ENCODE results near the gene SYVN1.

Gene SYVN1

GRCh38 chr11:65111159-65111743 is 23.1 kb downstream of the SYVN1 start:
- DNase-seq, result no peak

GRCh38 chr11:65110354-65110861 is 23.9 kb downstream of the SYVN1 start:
- DNase-seq, result peak; percentile 95

- no peak for DNase-seq
Measured at GRCh38 chr11:65109231-65110198, 24.8 kb downstream of the SYVN1 start.

- DNase-seq, result no peak
Measured at GRCh38 chr11:65108469-65109123, 25.7 kb downstream of the SYVN1 start.

- DNase-seq, result no peak
Measured at GRCh38 chr11:65107751-65108468, 26.4 kb downstream of the SYVN1 start.

GRCh38 chr11:65107078-65107477 is 27.2 kb downstream of the SYVN1 start:
- no peak for DNase-seq

GRCh38 chr11:65104628-65105027 is 29.7 kb downstream of the SYVN1 start:
- no peak for DNase-seq

GRCh38 chr11:65103476-65103875 is 30.8 kb downstream of the SYVN1 start:
- no peak for DNase-seq

- no peak for DNase-seq
Measured at GRCh38 chr11:65102142-65103095, 31.9 kb downstream of the SYVN1 start.

GRCh38 chr11:65100674-65101350 is 33.5 kb downstream of the SYVN1 start:
- DNase-seq, result no peak

- DNase-seq, result no peak
Measured at GRCh38 chr11:65096926-65097325, 37.4 kb downstream of the SYVN1 start.

GRCh38 chr11:65095974-65096806 is 38.1 kb downstream of the SYVN1 start, which contains the start of gene VPS51:
TSS of gene VPS51 (plus strand) at chr11:65096214. CDS start at chr11:65096251, 37 bp downstream.
- peak; percentile 92 for DNase-seq

GRCh38 chr11:65095427-65095826 is 38.9 kb downstream of the SYVN1 start:
- DNase-seq, result no peak

GRCh38 chr11:65090628-65091027 is 43.7 kb downstream of the SYVN1 start:
- no peak for DNase-seq

- no peak for DNase-seq
Measured at GRCh38 chr11:65089621-65090020, 44.7 kb downstream of the SYVN1 start.

- DNase-seq, result no peak
Measured at GRCh38 chr11:65087827-65088226, 46.5 kb downstream of the SYVN1 start.

GRCh38 chr11:65087216-65087615 is 47.1 kb downstream of the SYVN1 start:
- DNase-seq, result no peak

GRCh38 chr11:65086809-65087208 is 47.5 kb downstream of the SYVN1 start:
- DNase-seq, result no peak

- DNase-seq, result no peak
Measured at GRCh38 chr11:65085446-65085845, 48.9 kb downstream of the SYVN1 start.
